Head of caudate nucleus (tissue), 42 donors: Measurements from ENCODE around the gene ARID1B.

Source experiments
- DNase-seq, 42 donors: peaks; one replicate each; pipeline versions ENCODE4 v3.0.0 to v3.0.0-alpha.2; 2020 to 2021; ENCODE audit warnings: mixed read lengths in 7 of 42
- intact Hi-C: fragments of 100-400 bp; cut with DNase I; formaldehyde crosslinking; loops from one replicate; pipeline ENCODE4 v1.15.0; 2022

Gene ARID1B

DNA sequence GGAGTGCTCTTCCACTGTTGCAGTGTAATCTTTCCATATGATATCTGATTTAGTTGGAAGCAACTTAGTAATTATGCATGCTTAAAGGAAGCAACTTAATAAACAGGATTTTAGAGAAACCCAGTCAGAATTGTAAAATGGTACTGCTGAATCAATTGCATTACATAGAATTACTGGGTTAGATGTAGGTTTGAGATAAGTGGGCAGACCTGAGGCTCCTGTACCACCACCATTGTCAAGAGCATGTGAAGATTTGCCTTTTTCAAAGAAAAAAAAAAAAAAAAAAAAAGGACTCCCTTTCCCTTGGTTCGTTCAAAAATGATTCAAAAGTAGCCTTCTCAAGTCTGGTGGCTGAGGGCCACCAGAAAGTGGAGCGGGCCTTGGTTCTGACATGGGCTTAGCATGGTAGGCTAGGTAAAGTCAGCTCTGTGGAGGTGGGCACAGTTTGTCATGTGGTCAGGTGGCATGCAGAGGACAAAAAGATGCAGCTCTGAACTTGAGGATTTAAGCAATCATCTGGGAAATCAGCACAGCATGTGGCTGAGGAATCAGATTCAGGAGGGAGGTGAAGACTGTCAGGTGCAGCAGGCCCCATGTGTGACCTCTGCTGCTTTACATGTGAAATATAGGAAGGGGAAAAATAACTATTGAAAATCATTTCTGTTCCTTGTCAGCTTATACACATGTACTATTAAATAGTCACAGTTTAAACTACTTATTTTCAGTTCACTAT lies 32.4 kb downstream of the ARID1B start:
- intact Hi-C loops = no loop called here
- DNase-seq = no peak

DNA sequence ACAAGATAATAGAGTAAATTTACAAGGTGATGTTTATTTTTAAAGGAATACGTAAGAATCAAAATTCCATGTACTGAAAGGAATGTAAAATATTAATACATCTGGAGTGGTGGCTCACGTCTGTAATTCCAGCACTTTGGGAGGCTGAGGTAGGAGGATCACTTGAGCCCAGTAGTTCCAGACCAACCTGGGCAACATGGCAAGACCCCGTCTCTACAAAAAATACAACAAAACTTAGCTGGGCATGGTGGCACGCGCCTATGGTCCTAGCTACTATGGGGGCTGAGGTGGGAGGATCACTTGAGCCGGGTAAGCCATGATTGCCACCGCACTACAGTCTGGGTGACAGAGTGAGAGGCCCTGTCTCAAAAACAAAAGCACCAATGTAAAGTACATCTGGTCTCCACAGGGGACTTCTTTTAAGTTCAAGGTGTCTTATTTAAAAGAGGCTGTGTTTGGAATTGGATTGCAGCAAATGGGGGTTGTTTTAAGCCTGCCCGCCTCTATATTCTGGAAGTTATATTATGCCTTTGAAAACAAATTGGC lies 36.9 kb downstream of the ARID1B start:
- intact Hi-C loops = no loop called here
- no peak for DNase-seq

GRCh38 chr6:156816505-156816904 lies 39.3 kb downstream of the ARID1B start:
- no peak for DNase-seq

DNA sequence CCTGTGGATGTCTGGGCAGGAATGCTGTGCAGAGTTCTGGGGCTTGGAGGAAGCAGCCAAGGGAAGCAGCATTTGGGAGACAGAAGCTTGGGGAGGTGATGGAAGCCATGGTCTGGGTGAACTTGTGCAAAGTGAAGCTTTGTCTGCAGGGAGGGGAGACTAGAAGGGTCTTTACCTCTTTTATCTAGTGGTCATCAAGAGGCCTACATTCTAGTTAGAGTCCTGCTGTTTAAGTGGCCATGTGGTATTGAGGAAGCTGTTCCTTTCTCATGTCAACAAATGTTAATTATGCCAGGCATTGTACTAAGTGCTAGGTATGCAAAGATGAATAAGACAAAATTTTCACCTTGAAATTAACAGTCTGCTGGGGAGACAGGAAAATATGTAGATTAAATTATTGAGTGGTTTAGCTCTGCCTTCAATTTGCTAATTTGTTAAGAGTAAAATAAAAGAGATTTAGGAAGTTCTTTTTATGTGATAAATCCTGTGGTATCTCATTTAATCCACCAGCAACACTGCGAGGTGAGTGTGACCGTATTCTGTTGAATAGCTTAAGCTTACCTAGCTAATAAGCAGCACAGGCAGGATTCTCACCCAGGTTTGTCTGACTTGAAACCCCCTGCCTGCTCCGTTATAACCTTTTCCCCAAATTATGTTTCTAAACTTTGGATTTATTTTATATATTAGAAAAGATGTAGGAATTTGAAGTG lies 43.1 kb downstream of the ARID1B start:
- DNase-seq = no peak
- intact Hi-C loops = no loop called here

More at GRCh38 chr6:156816505-156816904, 39.3 kb downstream of the ARID1B start:
- intact Hi-C loops = no loop called here

- no peak for DNase-seq
- intact Hi-C loops = no loop called here
Observed at GRCh38 chr6:156821707-156822106, 44.5 kb downstream of the ARID1B start.

- intact Hi-C loops = no loop called here
- DNase-seq = no peak
Observed at GRCh38 chr6:156822747-156823206, 45.6 kb downstream of the ARID1B start.

- intact Hi-C loops = no loop called here
- DNase-seq = no peak
Observed at GRCh38 chr6:156824142-156824541, 47.0 kb downstream of the ARID1B start.

DNA sequence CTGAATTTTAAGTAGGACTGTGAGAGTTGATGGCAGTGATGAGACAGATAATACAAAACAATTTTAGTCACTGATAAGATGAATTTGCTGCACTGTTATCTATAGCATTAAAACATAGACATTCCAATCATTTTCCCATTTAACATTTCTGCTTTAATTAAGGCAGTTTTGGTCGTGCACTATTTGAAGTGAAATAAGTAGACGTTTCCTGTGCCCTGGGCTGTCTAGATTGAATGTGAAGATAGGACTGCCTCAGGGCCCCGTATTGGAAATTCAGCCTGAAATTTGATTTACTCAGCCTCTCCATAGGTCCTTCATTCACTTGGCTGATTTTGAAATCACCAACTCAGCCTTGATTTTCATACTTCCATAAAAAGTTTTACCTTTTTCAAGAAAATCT lies 48.3 kb downstream of the ARID1B start:
- intact Hi-C loops = no loop called here

GRCh38 chr6:156826290-156826955 lies 49.2 kb downstream of the ARID1B start:
- no peak for DNase-seq
- intact Hi-C loops = no loop called here

More for the DNA sequence above, 48.3 kb downstream of the ARID1B start:
- DNase-seq = no peak

- intact Hi-C loops = no loop called here
- no peak for DNase-seq
Observed at GRCh38 chr6:156827382-156827781, 50.2 kb downstream of the ARID1B start.

GRCh38 chr6:156828280-156828703 lies 51.1 kb downstream of the ARID1B start:
- intact Hi-C loops = no loop called here
- DNase-seq = peak in 1 of 42 donors; percentile 37

DNA sequence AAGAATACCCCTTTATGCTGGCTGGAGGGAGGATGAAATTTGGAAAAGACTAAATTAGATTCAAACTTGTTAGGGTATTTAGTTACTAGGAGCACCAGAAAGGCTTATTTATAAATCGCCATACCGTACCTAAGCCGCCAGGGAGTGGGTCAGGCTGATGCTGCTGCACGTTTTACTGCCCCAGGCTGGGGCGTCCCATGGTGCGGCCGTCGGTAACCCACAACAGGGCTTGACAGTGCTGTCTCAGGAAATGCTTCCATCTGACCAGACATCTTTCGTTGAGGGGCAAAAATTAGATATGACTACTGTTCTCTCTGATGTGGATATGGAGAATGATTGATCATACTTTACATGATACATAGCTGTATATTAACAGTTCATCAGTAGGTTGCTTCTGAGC lies 52.9 kb downstream of the ARID1B start:
- intact Hi-C loops = no loop called here

GRCh38 chr6:156832231-156832647 lies 55.1 kb downstream of the ARID1B start:
- intact Hi-C loops = no loop called here

More for the DNA sequence above, 52.9 kb downstream of the ARID1B start:
- no peak for DNase-seq

GRCh38 chr6:156832669-156833068 lies 55.5 kb downstream of the ARID1B start:
- intact Hi-C loops = no loop called here
- no peak for DNase-seq

More at GRCh38 chr6:156832231-156832647, 55.1 kb downstream of the ARID1B start:
- peak in 27 of 42 donors; percentile 31 to 78 (median 58) for DNase-seq

DNA sequence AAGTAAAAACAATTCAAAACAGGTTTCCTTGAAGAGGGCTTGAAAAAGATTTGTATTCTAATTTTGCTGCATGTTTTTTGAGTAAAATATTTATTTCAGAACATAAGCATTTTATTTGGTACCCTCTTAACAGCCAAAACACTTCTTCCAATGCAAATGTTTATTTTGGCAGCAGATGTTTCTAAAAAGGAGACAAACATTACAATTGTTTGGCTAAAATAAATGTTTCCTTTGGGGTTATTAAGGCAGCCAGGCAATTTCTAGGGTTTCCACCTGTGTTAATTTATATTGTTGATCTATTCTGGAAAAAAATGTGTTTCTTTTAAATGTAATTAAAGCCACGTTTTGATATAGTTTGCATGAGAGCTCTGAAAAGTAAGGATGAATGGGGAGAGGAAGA lies 56.6 kb downstream of the ARID1B start:
- intact Hi-C loops = no loop called here

DNA sequence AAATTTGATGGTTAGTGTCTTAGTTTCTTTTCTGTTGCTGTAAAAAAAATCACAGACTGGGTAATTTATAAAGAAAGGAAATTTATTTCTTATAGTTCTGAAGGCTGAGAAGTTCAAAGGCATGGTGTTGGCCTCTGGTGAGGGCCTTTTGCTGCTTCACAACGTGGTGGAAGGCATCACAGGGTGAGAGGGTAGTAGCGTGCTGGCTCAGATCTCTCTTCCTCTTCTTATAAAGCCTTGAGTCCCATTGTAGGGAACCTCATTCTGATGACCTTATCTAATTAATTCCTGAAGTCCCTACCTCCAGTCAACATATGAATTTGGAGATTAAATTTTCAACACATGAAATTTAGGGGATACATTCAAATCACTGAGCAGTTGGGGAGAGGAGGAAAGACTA lies 62.0 kb downstream of the ARID1B start:
- intact Hi-C loops = no loop called here
- no peak for DNase-seq

More for the DNA sequence above, 56.6 kb downstream of the ARID1B start:
- DNase-seq = no peak

- DNase-seq = no peak
- intact Hi-C loops = no loop called here
Observed at GRCh38 chr6:156839591-156840001, 62.4 kb downstream of the ARID1B start.

DNA sequence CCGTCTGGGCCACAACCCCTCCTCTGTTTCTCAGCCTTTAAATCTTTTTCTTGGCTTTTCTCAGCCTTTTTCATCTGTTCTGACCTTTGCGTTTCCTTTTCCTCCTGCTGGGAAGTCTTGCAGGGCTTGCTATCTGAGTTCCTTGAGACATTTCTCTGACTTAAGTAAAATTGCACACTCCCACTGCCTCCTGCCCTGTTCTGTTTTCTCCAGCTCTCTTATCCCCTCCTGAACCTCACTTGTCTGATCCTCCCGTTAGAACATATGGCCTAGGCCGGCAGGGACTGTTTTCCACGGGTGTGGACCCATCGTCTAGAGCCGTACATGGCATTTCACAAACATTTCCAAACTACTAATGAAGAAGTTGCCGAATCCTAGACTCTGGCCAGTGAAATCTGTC lies 63.0 kb downstream of the ARID1B start:
- no peak for DNase-seq
- intact Hi-C loops = no loop called here

DNA sequence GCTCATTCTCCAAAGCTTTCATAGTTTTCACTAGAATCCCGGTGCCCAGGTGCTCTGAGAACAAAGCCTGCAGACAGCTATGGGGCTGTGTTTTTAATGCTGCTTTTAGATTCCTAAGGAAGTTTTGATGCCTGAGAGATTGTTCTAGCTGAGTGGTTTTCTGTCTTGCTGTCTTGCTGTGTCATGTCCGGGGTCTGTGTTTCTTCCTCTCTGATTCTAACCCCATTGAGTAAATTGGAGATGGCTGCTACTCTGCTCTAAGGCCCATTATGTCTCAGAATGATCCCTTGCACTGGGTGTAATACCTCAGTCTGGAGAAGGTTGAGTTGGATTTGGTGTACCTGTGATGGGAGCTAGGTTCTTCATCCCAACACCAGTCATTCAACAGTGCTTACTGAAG lies 63.4 kb downstream of the ARID1B start:
- intact Hi-C loops = no loop called here
- no peak for DNase-seq

DNA sequence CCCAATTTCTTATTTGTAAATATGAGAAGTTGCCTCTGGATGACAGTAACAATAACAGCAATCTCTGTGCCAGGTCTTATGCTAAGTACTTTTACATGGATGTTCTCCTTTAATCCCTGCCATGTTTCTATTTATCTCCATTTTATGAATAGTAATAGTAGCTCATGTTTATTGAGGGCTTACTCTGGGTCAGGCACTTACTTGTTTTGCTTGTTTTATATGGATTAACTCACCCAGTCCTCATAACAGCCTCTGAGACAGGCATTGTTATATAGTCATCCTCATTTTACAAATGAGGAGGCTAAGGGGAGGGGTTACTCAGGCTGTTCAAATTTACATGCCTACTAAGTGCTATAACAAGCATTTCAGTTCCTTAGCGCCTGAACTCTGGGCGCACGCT lies 64.3 kb downstream of the ARID1B start:
- intact Hi-C loops = no loop called here
- no peak for DNase-seq
